ENCODE data around the gene NFE2L1. TPM values are rescaled to one million over a fixed set of nuclear protein-coding genes. Genes with fewer than 3 reads are reported as not detected.
A peak's percentile ranks its signal among the peaks of the same experiment; 100 is the strongest.

Gene NFE2L1
- total and polyA plus RNA-seq, 9 of the 15 experiments (the other 6 are each of a cell fraction or from before 2014, with no cell fraction given): 2.0 to 68.6 (median 39.7) TPM

DNA sequence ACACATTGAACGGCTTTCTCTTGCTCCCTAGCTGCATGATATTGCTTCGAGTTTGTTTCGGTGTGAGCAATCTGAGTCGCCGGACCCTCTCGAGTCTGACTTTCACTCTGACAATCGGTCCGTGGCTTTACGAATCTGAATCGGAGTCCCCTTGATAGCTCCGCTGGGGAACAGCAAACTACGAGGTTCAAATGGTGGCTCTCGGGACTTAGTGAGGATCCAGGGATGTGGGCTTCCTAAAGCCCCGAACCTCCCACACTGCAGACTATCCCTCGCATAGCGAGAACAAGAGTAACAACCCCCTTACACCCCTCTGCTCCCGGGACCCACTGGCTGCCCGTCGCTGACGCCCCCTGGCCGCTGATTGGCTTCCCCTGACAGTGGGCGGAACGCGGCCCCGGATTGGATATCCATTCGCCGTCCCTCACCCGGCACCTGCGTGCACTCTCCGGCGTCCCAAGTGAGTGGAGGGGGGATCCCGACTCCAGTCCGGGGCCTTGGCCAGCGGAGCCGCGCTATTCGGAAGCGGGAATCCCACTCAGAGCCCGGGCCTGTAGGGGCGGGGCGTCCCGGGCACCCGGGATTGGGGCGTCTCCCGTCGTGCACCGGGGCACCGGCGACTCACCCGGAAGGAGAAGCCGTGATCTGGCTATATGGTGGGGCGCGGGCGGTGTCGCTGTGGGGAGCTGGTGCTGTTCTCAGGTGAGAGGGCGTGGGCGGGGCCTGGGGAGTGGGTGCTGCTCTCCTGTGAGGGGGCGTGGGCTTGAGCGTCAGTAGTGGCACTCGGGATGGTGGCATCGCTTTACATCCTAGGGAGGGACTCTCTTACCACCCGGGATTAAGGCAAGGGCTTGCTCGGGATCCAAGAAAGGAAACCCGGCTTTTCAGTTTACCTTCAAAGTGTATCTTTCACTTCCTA lies 59.2 kb downstream of the NFE2L1 start, which contains the start of gene SNX11 (continued):
- TF ChIP-seq, protein P1, sequence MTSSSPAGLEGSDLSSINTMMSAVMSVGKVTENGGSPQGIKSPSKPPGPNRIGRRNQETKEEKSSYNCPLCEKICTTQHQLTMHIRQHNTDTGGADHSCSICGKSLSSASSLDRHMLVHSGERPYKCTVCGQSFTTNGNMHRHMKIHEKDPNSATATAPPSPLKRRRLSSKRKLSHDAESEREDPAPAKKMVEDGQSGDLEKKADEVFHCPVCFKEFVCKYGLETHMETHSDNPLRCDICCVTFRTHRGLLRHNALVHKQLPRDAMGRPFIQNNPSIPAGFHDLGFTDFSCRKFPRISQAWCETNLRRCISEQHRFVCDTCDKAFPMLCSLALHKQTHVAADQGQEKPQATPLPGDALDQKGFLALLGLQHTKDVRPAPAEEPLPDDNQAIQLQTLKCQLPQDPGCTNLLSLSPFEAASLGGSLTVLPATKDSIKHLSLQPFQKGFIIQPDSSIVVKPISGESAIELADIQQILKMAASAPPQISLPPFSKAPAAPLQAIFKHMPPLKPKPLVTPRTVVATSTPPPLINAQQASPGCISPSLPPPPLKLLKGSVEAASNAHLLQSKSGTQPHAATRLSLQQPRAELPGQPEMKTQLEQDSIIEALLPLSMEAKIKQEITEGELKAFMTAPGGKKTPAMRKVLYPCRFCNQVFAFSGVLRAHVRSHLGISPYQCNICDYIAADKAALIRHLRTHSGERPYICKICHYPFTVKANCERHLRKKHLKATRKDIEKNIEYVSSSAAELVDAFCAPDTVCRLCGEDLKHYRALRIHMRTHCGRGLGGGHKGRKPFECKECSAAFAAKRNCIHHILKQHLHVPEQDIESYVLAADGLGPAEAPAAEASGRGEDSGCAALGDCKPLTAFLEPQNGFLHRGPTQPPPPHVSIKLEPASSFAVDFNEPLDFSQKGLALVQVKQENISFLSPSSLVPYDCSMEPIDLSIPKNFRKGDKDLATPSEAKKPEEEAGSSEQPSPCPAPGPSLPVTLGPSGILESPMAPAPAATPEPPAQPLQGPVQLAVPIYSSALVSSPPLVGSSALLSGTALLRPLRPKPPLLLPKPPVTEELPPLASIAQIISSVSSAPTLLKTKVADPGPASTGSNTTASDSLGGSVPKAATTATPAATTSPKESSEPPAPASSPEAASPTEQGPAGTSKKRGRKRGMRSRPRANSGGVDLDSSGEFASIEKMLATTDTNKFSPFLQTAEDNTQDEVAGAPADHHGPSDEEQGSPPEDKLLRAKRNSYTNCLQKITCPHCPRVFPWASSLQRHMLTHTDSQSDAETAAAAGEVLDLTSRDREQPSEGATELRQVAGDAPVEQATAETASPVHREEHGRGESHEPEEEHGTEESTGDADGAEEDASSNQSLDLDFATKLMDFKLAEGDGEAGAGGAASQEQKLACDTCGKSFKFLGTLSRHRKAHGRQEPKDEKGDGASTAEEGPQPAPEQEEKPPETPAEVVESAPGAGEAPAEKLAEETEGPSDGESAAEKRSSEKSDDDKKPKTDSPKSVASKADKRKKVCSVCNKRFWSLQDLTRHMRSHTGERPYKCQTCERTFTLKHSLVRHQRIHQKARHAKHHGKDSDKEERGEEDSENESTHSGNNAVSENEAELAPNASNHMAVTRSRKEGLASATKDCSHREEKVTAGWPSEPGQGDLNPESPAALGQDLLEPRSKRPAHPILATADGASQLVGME (CRISPR knock-in tag; IDR thresholded peaks at IDR 0.05): no peak
- TF ChIP-seq KLF10 (CRISPR knock-in tag; IDR thresholded peaks at IDR 0.05) (no peak), ZFPM2 (CRISPR knock-in tag; IDR thresholded peaks at IDR 0.05) (no peak), MEF2D (tag; conservative IDR thresholded peaks at IDR 0.05; ENCODE audit: low read depth) (no peak), ZNF75A (CRISPR knock-in tag; IDR thresholded peaks at IDR 0.05) (no peak), POLR2G (IDR thresholded peaks at IDR 0.05; ENCODE audit: low read depth, low read length) (peak; percentile 95), ZEB2 (IDR thresholded peaks at IDR 0.05) (peak; percentile 61; the same call in 1 of the 2 replicates), FOXJ2 (tag; IDR thresholded peaks at IDR 0.05) (no peak), ZBTB33 (CRISPR knock-in tag; IDR thresholded peaks at IDR 0.05) (peak; percentile 49; the same call in 1 of the 2 replicates), CXXC5 (CRISPR knock-in tag; IDR thresholded peaks at IDR 0.05) (peak; percentile 74), RNF2 (IDR thresholded peaks at IDR 0.05) (no peak)
- TF ChIP-seq, protein P2, sequence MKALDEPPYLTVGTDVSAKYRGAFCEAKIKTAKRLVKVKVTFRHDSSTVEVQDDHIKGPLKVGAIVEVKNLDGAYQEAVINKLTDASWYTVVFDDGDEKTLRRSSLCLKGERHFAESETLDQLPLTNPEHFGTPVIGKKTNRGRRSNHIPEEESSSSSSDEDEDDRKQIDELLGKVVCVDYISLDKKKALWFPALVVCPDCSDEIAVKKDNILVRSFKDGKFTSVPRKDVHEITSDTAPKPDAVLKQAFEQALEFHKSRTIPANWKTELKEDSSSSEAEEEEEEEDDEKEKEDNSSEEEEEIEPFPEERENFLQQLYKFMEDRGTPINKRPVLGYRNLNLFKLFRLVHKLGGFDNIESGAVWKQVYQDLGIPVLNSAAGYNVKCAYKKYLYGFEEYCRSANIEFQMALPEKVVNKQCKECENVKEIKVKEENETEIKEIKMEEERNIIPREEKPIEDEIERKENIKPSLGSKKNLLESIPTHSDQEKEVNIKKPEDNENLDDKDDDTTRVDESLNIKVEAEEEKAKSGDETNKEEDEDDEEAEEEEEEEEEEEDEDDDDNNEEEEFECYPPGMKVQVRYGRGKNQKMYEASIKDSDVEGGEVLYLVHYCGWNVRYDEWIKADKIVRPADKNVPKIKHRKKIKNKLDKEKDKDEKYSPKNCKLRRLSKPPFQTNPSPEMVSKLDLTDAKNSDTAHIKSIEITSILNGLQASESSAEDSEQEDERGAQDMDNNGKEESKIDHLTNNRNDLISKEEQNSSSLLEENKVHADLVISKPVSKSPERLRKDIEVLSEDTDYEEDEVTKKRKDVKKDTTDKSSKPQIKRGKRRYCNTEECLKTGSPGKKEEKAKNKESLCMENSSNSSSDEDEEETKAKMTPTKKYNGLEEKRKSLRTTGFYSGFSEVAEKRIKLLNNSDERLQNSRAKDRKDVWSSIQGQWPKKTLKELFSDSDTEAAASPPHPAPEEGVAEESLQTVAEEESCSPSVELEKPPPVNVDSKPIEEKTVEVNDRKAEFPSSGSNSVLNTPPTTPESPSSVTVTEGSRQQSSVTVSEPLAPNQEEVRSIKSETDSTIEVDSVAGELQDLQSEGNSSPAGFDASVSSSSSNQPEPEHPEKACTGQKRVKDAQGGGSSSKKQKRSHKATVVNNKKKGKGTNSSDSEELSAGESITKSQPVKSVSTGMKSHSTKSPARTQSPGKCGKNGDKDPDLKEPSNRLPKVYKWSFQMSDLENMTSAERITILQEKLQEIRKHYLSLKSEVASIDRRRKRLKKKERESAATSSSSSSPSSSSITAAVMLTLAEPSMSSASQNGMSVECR (CRISPR knock-in tag; IDR thresholded peaks at IDR 0.05): peak; percentile 47
- TF ChIP-seq, protein P3, sequence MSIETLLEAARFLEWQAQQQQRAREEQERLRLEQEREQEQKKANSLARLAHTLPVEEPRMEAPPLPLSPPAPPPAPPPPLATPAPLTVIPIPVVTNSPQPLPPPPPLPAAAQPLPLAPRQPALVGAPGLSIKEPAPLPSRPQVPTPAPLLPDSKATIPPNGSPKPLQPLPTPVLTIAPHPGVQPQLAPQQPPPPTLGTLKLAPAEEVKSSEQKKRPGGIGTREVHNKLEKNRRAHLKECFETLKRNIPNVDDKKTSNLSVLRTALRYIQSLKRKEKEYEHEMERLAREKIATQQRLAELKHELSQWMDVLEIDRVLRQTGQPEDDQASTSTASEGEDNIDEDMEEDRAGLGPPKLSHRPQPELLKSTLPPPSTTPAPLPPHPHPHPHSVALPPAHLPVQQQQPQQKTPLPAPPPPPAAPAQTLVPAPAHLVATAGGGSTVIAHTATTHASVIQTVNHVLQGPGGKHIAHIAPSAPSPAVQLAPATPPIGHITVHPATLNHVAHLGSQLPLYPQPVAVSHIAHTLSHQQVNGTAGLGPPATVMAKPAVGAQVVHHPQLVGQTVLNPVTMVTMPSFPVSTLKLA (conservative IDR thresholded peaks at IDR 0.05): peak; percentile 73 to 92
